HepG2 (cell line): Measurements from ENCODE around the gene SLC2A5. TPM values are rescaled to one million over a fixed set of nuclear protein-coding genes. Genes with fewer than 3 reads are reported as not detected.

Experiments used
- DRAP1 ChIP-seq: IDR thresholded peaks from 2 replicates; pipeline ENCODE4 v1.6.1; 2016; ENCODE audit warnings: missing genetic modification reagents, missing compliant biosample characterization
- EED ChIP-seq: sonication (generic); formaldehyde crosslinking; IDR thresholded peaks from 2 replicates; pipeline ENCODE4 v1.5.0; 2020; ENCODE audit warnings: mild to moderate bottlenecking, missing genetic modification reagents
- HNRNPUL1 ChIP-seq: fragments of 200-400 bp; formaldehyde crosslinking; IDR thresholded peaks from 2 replicates; pipeline ENCODE4 v1.6.1; 2017; ENCODE audit warnings: low read depth, mild to moderate bottlenecking, low read length, moderate library complexity
- NCOA1 ChIP-seq: sonication (generic); formaldehyde crosslinking; IDR thresholded peaks from 2 replicates; pipeline ENCODE4 v1.9.0; 2021; ENCODE audit warnings: missing genetic modification reagents
- REST ChIP-seq, 2 experiments: IDR thresholded peaks; 2 replicates each; pipeline ENCODE4 v1.6.1; 2011 to 2012; ENCODE audit warnings: low read length in 2 of 2, borderline replicate concordance in 1 of 2, low read depth in 1 of 2, mild to moderate bottlenecking in 1 of 2, moderate library complexity in 1 of 2
- REXO4 ChIP-seq: sonication (generic); formaldehyde crosslinking; IDR thresholded peaks from 2 replicates; pipeline ENCODE4 v1.8.0; 2022; ENCODE audit warnings: missing genetic modification reagents, mild to moderate bottlenecking, borderline replicate concordance
- XRCC5 ChIP-seq: fragments of 200-400 bp; formaldehyde crosslinking; optimal IDR thresholded peaks from 2 replicates; pipeline ENCODE3; 2017; ENCODE audit warnings: mild to moderate bottlenecking, low read length
- ZBTB49 ChIP-seq: sonication (generic); formaldehyde crosslinking; IDR thresholded peaks from 2 replicates; pipeline ENCODE4 v1.4.0; 2020; ENCODE audit warnings: missing genetic modification reagents, borderline replicate concordance
- ZFY ChIP-seq: sonication (generic); formaldehyde crosslinking; IDR thresholded peaks from 2 replicates; pipeline ENCODE4 v1.4.0; 2020; ENCODE audit warnings: missing genetic modification reagents
- ZKSCAN1 ChIP-seq: fragments of 150-350 bp; IDR thresholded peaks from 2 replicates; pipeline ENCODE4 v1.6.1; 2014; ENCODE audit warnings: low read length
- ZNF142 ChIP-seq: sonication (generic); formaldehyde crosslinking; IDR thresholded peaks from 2 replicates; pipeline ENCODE4 v1.4.0; 2020; ENCODE audit warnings: missing genetic modification reagents
- ZNF143 ChIP-seq: sonication (generic); formaldehyde crosslinking; IDR thresholded peaks from 2 replicates; pipeline ENCODE4 v1.4.0; 2020; ENCODE audit warnings: missing genetic modification reagents
- ZNF207 ChIP-seq: fragments of 450-650 bp; IDR thresholded peaks from 2 replicates; pipeline ENCODE4 v1.6.1; 2016; ENCODE audit warnings: antibody characterized with exemption, borderline replicate concordance
- ZNF546 ChIP-seq: sonication (generic); formaldehyde crosslinking; conservative IDR thresholded peaks from 2 replicates; pipeline ENCODE4 v1.8.1; 2023; ENCODE audit warnings: mild to moderate bottlenecking, missing genetic modification reagents
- ZSCAN5A ChIP-seq: sonication (generic); formaldehyde crosslinking; IDR thresholded peaks from 2 replicates; pipeline ENCODE4 v1.8.0; 2022; ENCODE audit warnings: mild to moderate bottlenecking, missing genetic modification reagents, borderline replicate concordance
- polyA plus RNA-seq, 8 experiments: library from polyadenylated mRNA; depleted of rRNA in 3 of 8; stranded (reverse) in 7 of 8; unstranded in 1 of 8; fragments of >200 nt; fragmentation: Illumina TruSeq in 4 of 8; extraction: Trizol in 4 of 8; gene quantifications; 2 replicates each; pipeline versions ENCODE4 v1.2.1 to v1.2.3, GENCODE V29; 2011 to 2016; ENCODE audit warnings: low read depth in 4 of 8, missing spikeins in 1 of 8, mixed read lengths in 1 of 8; ENCODE audit not compliant: insufficient read depth in 1 of 8
- total RNA-seq, 5 experiments: library from RNA; depleted of rRNA; stranded (reverse); fragments of >200 nt; fragmentation: Illumina TruSeq; extraction: Trizol; gene quantifications; 2 replicates each; pipeline ENCODE4 v1.2.3, GENCODE V29; 2016; ENCODE audit warnings: low read depth in 1 of 5

SLC2A5 gene
- total and polyA plus RNA-seq, 2 of the 13 experiments (the other 11 are each of a cell fraction or from before 2014, with no cell fraction given), result 0.04 to 0.54 TPM

GRCh38 chr1:9110669-9111356 lies 41.4 kb upstream of the SLC2A5 start (continued):
- TF ChIP-seq DRAP1 (CRISPR knock-in tag) (peak; percentile 46; the same call in 1 of the 2 replicates), HNRNPUL1 (no peak), ZNF546 (no peak), ZNF143 (CRISPR knock-in tag) (no peak), ZSCAN5A (CRISPR knock-in tag) (no peak), EED (CRISPR knock-in tag) (no peak), ZKSCAN1 (no peak), REXO4 (CRISPR knock-in tag) (no peak), ZFY (CRISPR knock-in tag) (peak; percentile 50; the same call in 1 of the 2 replicates), ZNF142 (CRISPR knock-in tag) (no peak), ZBTB49 (no peak), NCOA1 (CRISPR knock-in tag) (no peak), ZNF207 (no peak), REST (IDR thresholded peaks at IDR 0.05; ENCODE audit: borderline replicate concordance in 1 of 2, low read depth in 1 of 2, low read length in 2 of 2) (no peak), XRCC5 (peak; percentile 78)
